GM12874 (cell line): ENCODE data around the gene CYP4F2.

Source experiments
- CTCF ChIP-seq: IDR thresholded peaks from 2 replicates; pipeline ENCODE4 v1.5.1; 2011; ENCODE audit warnings: low read depth, mild to moderate bottlenecking, control low read depth, low read length, moderate library complexity; ENCODE audit not compliant: insufficient read depth

CYP4F2 gene

GRCh38 chr19:15894359-15894758 lies 3.5 kb downstream of the CYP4F2 start:
- no peak for TF ChIP-seq CTCF

GRCh38 chr19:15893477-15893876 lies 4.4 kb downstream of the CYP4F2 start:
- no peak for TF ChIP-seq CTCF

GRCh38 chr19:15892012-15892411 lies 5.9 kb downstream of the CYP4F2 start:
- TF ChIP-seq CTCF = no peak

GRCh38 chr19:15891434-15891833 lies 6.4 kb downstream of the CYP4F2 start:
- TF ChIP-seq CTCF = no peak

GRCh38 chr19:15885919-15886318 lies 12.0 kb downstream of the CYP4F2 start:
- no peak for TF ChIP-seq CTCF

GRCh38 chr19:15885167-15885566 lies 12.7 kb downstream of the CYP4F2 start:
- TF ChIP-seq CTCF = no peak

- TF ChIP-seq CTCF = no peak
Observed at GRCh38 chr19:15874821-15875474, 22.9 kb downstream of the CYP4F2 start.

GRCh38 chr19:15871570-15871969 lies 26.3 kb downstream of the CYP4F2 start:
- no peak for TF ChIP-seq CTCF
